Naive B cell (primary cell): ENCODE data around the gene ZNF524. TPM values are rescaled to one million over a fixed set of nuclear protein-coding genes. Genes with fewer than 3 reads are reported as not detected.
"Not testable (repeated sequence)": the region's sequence is repeated elsewhere in the genome, so short reads cannot be mapped to it uniquely, and the experiment has no call there.

ENCODE experiments used
- ATAC-seq, 2 donors: fragments of 150-1000 bp; cut with Tn5 transposase; 2 replicates each; pipeline ENCODE4 v1.10.0; 2021; ENCODE audit warnings: low read depth in 2 of 2, mild to moderate bottlenecking in 2 of 2, moderate library complexity in 2 of 2
- DNase-seq: peaks from one replicate; pipeline ENCODE4 v3.0.0; 2022
- H3K27ac Mint-ChIP-seq, 6 donors: one replicate each; pipeline ENCODE4 v1.8.0; 2020 to 2022; ENCODE audit warnings: mild to moderate bottlenecking in 6 of 6, mixed read lengths in 6 of 6, moderate library complexity in 5 of 6, inconsistent platforms in 2 of 6
- H3K27me3 Mint-ChIP-seq, 3 donors: one replicate each; pipeline ENCODE4 v1.8.0; 2021 to 2022; ENCODE audit warnings: mixed read lengths in 3 of 3, mild to moderate bottlenecking in 1 of 3
- H3K36me3 Mint-ChIP-seq, 2 donors: one replicate each; pipeline ENCODE4 v1.8.0; 2020 to 2022; ENCODE audit warnings: mixed read lengths in 2 of 2, inconsistent platforms in 1 of 2, mild to moderate bottlenecking in 1 of 2
- H3K4me1 Mint-ChIP-seq, 3 donors: one replicate each; pipeline ENCODE4 v1.8.0; 2020 to 2022; ENCODE audit warnings: mixed read lengths in 3 of 3, inconsistent platforms in 1 of 3, mild to moderate bottlenecking in 1 of 3, moderate library complexity in 1 of 3
- H3K4me3 Mint-ChIP-seq, 8 donors: one replicate each; pipeline ENCODE4 v1.8.0; 2020 to 2022; ENCODE audit warnings: mild to moderate bottlenecking in 8 of 8, mixed read lengths in 8 of 8, moderate library complexity in 8 of 8, inconsistent platforms in 2 of 8
- H3K9me3 Mint-ChIP-seq, 7 donors: one replicate each; pipeline ENCODE4 v1.8.0; 2020 to 2022; ENCODE audit warnings: mixed read lengths in 7 of 7, mild to moderate bottlenecking in 5 of 7, inconsistent platforms in 2 of 7, moderate library complexity in 1 of 7
- polyA plus RNA-seq, 6 donors: library from polyadenylated mRNA; unstranded; fragments of 300-500 nt; fragmentation: Illumina TruSeq; gene quantifications; one replicate each; pipeline ENCODE4 v1.2.3, GENCODE V29; 2021; ENCODE audit warnings: low read depth in 6 of 6

ZNF524 gene
- 10 to 100 TPM; 25.1 to 42.1 (median 37.1) TPM for polyA plus RNA-seq

- Mint-ChIP-seq H3K4me3 (peak within 1 kb of the TSS; percentile 90 to 100 (median 98)), H3K27me3 (no peaks in the 10 kb centered on the region), H3K4me1 (peaks cover 23 to 47% (median 39%) of the 10 kb centered on the region in 3 donors), H3K27ac (peak within 1 kb of the TSS; percentile 96 to 99 (median 99)), H3K9me3 (peaks cover 0 to 10% (median 0%) of the 10 kb centered on the region in 7 donors), H3K36me3 (peaks cover 18 to 24% of the 10 kb centered on the region in 2 donors)
- DNase-seq (peak; percentile 91), ATAC-seq (peak; percentile 64 to 68)
These were observed at the start of gene ZNF524 for GRCh38 chr19:55599842-55600661. ZNF524 (plus strand) TSS chr19:55600288; CDS start chr19:55602113, 1,825 bp downstream.

GRCh38 chr19:55550321-55550650, 49.8 kb upstream of the ZNF524 start:
- ATAC-seq (no peak), DNase-seq (no peak)
- Mint-ChIP-seq H3K36me3 (peaks cover 0 to 10% of the 10 kb centered on the region in 2 donors), H3K27me3 (peaks cover 7 to 68% (median 60%) of the 10 kb centered on the region in 3 donors), H3K4me3 (peak overlapping the region in 1 of 8 donors; percentile 40), H3K27ac (no peak overlapping the region), H3K4me1 (peaks cover 0 to 13% (median 8%) of the 10 kb centered on the region in 3 donors), H3K9me3 (peaks cover 0 to 2% (median 0%) of the 10 kb centered on the region in 7 donors)

GRCh38 chr19:55552206-55552605, 47.9 kb upstream of the ZNF524 start:
- Mint-ChIP-seq H3K36me3 (no peaks in the 10 kb centered on the region), H3K27me3 (peaks cover 7 to 55% (median 43%) of the 10 kb centered on the region in 3 donors), H3K4me1 (peaks cover 0 to 8% (median 7%) of the 10 kb centered on the region in 3 donors), H3K9me3 (peaks cover 0 to 2% (median 0%) of the 10 kb centered on the region in 7 donors), H3K27ac (peak overlapping the region in 1 of 6 donors; percentile 65), H3K4me3 (no peak overlapping the region)
- DNase-seq (no peak), ATAC-seq (no peak)

- Mint-ChIP-seq H3K9me3 (peaks cover 0 to 2% (median 0%) of the 10 kb centered on the region in 7 donors), H3K4me1 (peaks cover 0 to 8% (median 4%) of the 10 kb centered on the region in 3 donors), H3K27me3 (peaks cover 7 to 55% (median 39%) of the 10 kb centered on the region in 3 donors), H3K36me3 (no peaks in the 10 kb centered on the region), H3K27ac (peak overlapping the region in 1 of 6 donors; percentile 65), H3K4me3 (no peak overlapping the region)
- DNase-seq (no peak), ATAC-seq (no peak)
These were observed 47.5 kb upstream of the ZNF524 start for GRCh38 chr19:55552620-55553019.

- no peak overlapping the region for H3K27ac Mint-ChIP-seq
- no peaks in the 10 kb centered on the region for H3K36me3 Mint-ChIP-seq
- peaks cover 0 to 8% (median 4%) of the 10 kb centered on the region in 3 donors for H3K4me1 Mint-ChIP-seq
- no peak for DNase-seq
- no peak for ATAC-seq
- peaks cover 0 to 2% (median 0%) of the 10 kb centered on the region in 7 donors for H3K9me3 Mint-ChIP-seq
- no peak overlapping the region for H3K4me3 Mint-ChIP-seq
- H3K27me3 Mint-ChIP-seq, result peaks cover 4 to 50% (median 32%) of the 10 kb centered on the region in 3 donors
These were observed 46.6 kb upstream of the ZNF524 start for GRCh38 chr19:55553217-55554182.

- no peaks in the 10 kb centered on the region for H3K36me3 Mint-ChIP-seq
- H3K4me3 Mint-ChIP-seq, result no peak overlapping the region
- peak overlapping the region in 1 of 6 donors; percentile 80 for H3K27ac Mint-ChIP-seq
- peaks cover 0 to 2% (median 0%) of the 10 kb centered on the region in 7 donors for H3K9me3 Mint-ChIP-seq
- DNase-seq (no peak), ATAC-seq (no peak)
- H3K27me3 Mint-ChIP-seq, result peaks cover 3 to 49% (median 35%) of the 10 kb centered on the region in 3 donors
- peaks cover 0 to 8% (median 4%) of the 10 kb centered on the region in 3 donors for H3K4me1 Mint-ChIP-seq
These were observed 45.8 kb upstream of the ZNF524 start for GRCh38 chr19:55554302-55554701.

- DNase-seq, result no peak
- no peak for ATAC-seq
- H3K36me3 Mint-ChIP-seq, result no peaks in the 10 kb centered on the region
- H3K9me3 Mint-ChIP-seq, result peaks cover 0 to 2% (median 0%) of the 10 kb centered on the region in 7 donors
- peaks cover 0 to 5% (median 0%) of the 10 kb centered on the region in 3 donors for H3K4me1 Mint-ChIP-seq
- H3K27ac Mint-ChIP-seq, result peak overlapping the region in 1 of 6 donors; percentile 80
- H3K27me3 Mint-ChIP-seq, result peaks cover 0 to 45% (median 36%) of the 10 kb centered on the region in 3 donors
- no peak overlapping the region for H3K4me3 Mint-ChIP-seq
These were observed 45.3 kb upstream of the ZNF524 start for GRCh38 chr19:55554741-55555152.

- H3K9me3 Mint-ChIP-seq, result peaks cover 0 to 7% (median 2%) of the 10 kb centered on the region in 7 donors
These were observed 40.4 kb upstream of the ZNF524 start for GRCh38 chr19:55559684-55560083.

GRCh38 chr19:55563261-55563690, 36.8 kb upstream of the ZNF524 start:
- H3K27ac Mint-ChIP-seq, result no peak overlapping the region
- H3K9me3 Mint-ChIP-seq, result peaks cover 0 to 13% (median 2%) of the 10 kb centered on the region in 7 donors
- H3K27me3 Mint-ChIP-seq, result peaks cover 13 to 47% (median 30%) of the 10 kb centered on the region in 3 donors
- no peak for ATAC-seq
- no peak for DNase-seq
- peaks cover 0 to 4% of the 10 kb centered on the region in 2 donors for H3K36me3 Mint-ChIP-seq
- no peaks in the 10 kb centered on the region for H3K4me1 Mint-ChIP-seq
- H3K4me3 Mint-ChIP-seq, result peak overlapping the region in 1 of 8 donors; percentile 47

More at GRCh38 chr19:55559684-55560083, 40.4 kb upstream of the ZNF524 start:
- H3K27me3 Mint-ChIP-seq, result peaks cover 4 to 33% (median 32%) of the 10 kb centered on the region in 3 donors
- no peak overlapping the region for H3K4me3 Mint-ChIP-seq
- no peaks in the 10 kb centered on the region for H3K4me1 Mint-ChIP-seq
- ATAC-seq (no peak), DNase-seq (no peak)
- peaks cover 0 to 4% of the 10 kb centered on the region in 2 donors for H3K36me3 Mint-ChIP-seq
- H3K27ac Mint-ChIP-seq, result no peak overlapping the region

GRCh38 chr19:55566823-55567222, 33.3 kb upstream of the ZNF524 start:
- no peak overlapping the region for H3K27ac Mint-ChIP-seq
- DNase-seq (no peak), ATAC-seq (no peak)
- H3K9me3 Mint-ChIP-seq, result peaks cover 0 to 6% (median 0%) of the 10 kb centered on the region in 7 donors
- H3K27me3 Mint-ChIP-seq, result peaks cover 13 to 29% (median 21%) of the 10 kb centered on the region in 3 donors
- H3K4me3 Mint-ChIP-seq, result no peak overlapping the region
- no peaks in the 10 kb centered on the region for H3K36me3 Mint-ChIP-seq
- H3K4me1 Mint-ChIP-seq, result no peaks in the 10 kb centered on the region

- Mint-ChIP-seq H3K9me3 (peaks cover 0 to 6% (median 0%) of the 10 kb centered on the region in 7 donors), H3K4me3 (no peak overlapping the region), H3K27ac (no peak overlapping the region), H3K27me3 (peaks cover 13 to 29% (median 21%) of the 10 kb centered on the region in 3 donors), H3K4me1 (no peaks in the 10 kb centered on the region), H3K36me3 (no peaks in the 10 kb centered on the region)
- DNase-seq (no peak), ATAC-seq (no peak)
These were observed 32.3 kb upstream of the ZNF524 start for GRCh38 chr19:55567708-55568328.

- H3K27me3 Mint-ChIP-seq, result peaks cover 8 to 21% (median 9%) of the 10 kb centered on the region in 3 donors
- ATAC-seq, H3K9me3 Mint-ChIP-seq, DNase-seq, H3K27ac Mint-ChIP-seq, H3K36me3 Mint-ChIP-seq, H3K4me1 Mint-ChIP-seq, H3K4me3 Mint-ChIP-seq: not testable (repeated sequence)
These were observed 30.6 kb upstream of the ZNF524 start for GRCh38 chr19:55569477-55569876.
